ENCODE results near the gene RAI14.
"Not testable (repeated sequence)": the region's sequence is repeated elsewhere in the genome, so short reads cannot be mapped to it uniquely, and the experiment has no call there.

The RAI14 gene

DNA sequence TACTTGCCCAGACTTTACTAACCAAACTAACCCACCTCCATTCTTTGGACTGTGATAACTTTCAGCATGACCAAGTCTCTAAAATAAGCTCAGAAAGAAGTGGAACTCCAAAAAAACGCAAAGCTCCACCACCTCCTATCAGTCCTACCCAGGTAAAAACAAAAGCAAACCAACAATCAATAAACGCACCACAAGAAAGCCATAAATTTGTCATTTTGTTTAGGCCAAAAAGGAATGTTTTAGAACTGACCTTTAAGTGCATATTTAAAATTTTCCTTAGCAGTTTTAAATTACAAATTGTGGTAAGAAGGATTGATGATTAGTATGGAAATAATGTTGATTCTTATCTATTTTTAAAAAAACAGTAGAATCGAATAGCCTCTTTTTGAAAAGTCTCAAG lies 157.4 kb downstream of the RAI14 start:
- Histone ChIP-seq H3K27ac (ENCODE audit: low read depth, low read length) (no peak overlapping the region), H3K36me3 (ENCODE audit: insufficient read depth, low read length) (peaks cover 6% of the 10 kb centered on the region), H3K4me3 (ENCODE audit: low read depth in 1 of 2, low read length in 2 of 2) (no peak overlapping the region), H3K27me3 (ENCODE audit: control insufficient read depth in 1 of 2, insufficient read depth in 2 of 2, low read length in 2 of 2) (no peaks in the 10 kb centered on the region), H3K9me3 (ENCODE audit: low read length) (no peaks in the 10 kb centered on the region), H3K9ac (ENCODE audit: low read length) (no peak overlapping the region), H3K4me1 (ENCODE audit: insufficient read depth, low read length) (no peaks in the 10 kb centered on the region)

DNA sequence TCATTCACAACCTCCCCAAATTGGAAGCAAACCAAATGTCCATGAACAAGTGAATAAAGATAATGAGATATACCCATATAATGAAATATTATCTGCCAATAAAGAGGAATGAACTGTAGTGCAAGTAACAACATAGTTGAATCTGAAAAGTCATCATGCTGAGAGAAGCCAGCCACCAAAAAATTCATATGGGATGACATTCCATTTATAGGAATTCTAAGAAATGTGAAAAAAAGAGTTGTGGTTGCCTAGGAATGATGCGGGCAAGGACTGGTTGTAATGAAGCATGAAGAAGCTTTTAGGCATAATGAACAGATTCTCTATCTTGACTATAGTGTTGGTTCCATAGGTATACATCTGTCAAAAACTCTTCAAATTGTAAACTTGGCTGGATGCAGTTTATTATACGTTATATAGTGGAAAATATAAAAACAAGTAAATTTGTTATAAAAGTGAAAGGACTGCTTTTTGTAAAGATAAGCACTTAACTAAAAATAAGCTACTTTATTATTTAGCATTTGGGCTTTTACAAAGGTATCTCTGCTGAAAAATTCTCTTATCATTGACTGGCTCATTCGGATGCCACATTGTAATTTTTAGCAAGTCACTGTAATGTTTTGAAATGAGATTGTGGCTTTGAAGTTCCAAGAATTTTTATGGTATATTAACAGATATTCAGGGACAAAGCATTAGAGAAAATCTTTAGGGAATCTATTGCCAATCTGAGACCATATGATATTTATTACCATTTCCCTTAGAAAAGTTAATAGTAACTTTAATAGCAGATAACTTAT lies 161.6 kb downstream of the RAI14 start:
- Histone ChIP-seq H3K4me3 (ENCODE audit: low read depth in 1 of 2, low read length in 2 of 2) (no peak overlapping the region), H3K9ac (ENCODE audit: low read length) (no peak overlapping the region), H3K36me3 (ENCODE audit: insufficient read depth, low read length) (peaks cover under 1% of the 10 kb centered on the region), H3K4me1 (ENCODE audit: insufficient read depth, low read length) (no peaks in the 10 kb centered on the region), H3K27me3 (ENCODE audit: control insufficient read depth in 1 of 2, insufficient read depth in 2 of 2, low read length in 2 of 2) (no peaks in the 10 kb centered on the region), H3K9me3 (ENCODE audit: low read length) (no peaks in the 10 kb centered on the region), H3K27ac (ENCODE audit: low read depth, low read length) (no peak overlapping the region)

DNA sequence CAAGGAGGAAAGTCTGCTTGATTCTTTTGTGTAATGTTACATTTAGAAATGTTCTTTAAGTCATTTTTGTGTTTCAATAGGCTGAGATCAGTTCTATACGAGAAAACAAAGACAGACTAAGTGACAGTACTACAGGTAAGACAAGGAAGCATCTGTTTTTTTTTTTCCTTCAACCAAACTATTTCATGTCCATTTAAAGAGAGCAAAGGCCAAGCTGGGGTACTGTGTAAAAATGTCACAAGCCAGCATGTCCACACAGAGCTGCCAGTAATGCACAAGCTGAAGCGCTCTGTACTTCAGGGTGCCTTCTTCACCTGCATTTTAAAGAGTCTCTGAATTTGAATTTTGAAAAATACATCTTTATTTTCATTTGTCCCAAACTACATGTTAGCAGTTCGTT lies 162.6 kb downstream of the RAI14 start:
- no peak overlapping the region for H3K27ac ChIP-seq (ENCODE audit: low read depth, low read length)
- H3K4me1 ChIP-seq (ENCODE audit: insufficient read depth, low read length) = no peaks in the 10 kb centered on the region
- H3K9me3 ChIP-seq (ENCODE audit: low read length) = no peaks in the 10 kb centered on the region
- H3K9ac ChIP-seq (ENCODE audit: low read length) = no peak overlapping the region
- peaks cover 9% of the 10 kb centered on the region for H3K36me3 ChIP-seq (ENCODE audit: insufficient read depth, low read length)
- no peak overlapping the region for H3K4me3 ChIP-seq (ENCODE audit: low read depth in 1 of 2, low read length in 2 of 2)
- H3K27me3 ChIP-seq (ENCODE audit: control insufficient read depth in 1 of 2, insufficient read depth in 2 of 2, low read length in 2 of 2) = no peaks in the 10 kb centered on the region

DNA sequence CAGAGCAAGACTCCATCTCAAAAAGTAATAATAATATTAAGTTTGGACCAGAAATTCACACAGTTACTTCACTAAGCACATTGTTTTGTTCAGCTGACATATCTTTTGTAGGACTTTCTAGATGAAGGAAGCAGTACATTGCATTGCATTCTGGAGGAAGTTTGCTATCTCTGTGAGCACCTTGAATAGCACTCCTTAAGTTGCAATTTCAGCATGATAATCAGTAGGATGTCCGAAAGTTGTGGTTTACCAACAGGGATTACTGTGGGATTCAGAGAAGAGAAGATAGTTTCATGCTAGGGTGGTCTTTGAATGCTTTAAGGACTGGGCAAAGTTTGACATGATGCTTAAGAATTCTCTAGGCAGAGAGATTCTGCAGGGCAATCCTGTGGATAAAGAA lies 164.5 kb downstream of the RAI14 start:
- Histone ChIP-seq H3K27ac (ENCODE audit: low read depth, low read length) (no peak overlapping the region), H3K36me3 (ENCODE audit: insufficient read depth, low read length) (peaks cover 9% of the 10 kb centered on the region), H3K9me3 (ENCODE audit: low read length) (no peaks in the 10 kb centered on the region), H3K4me3 (ENCODE audit: low read depth in 1 of 2, low read length in 2 of 2) (no peak overlapping the region), H3K9ac (ENCODE audit: low read length) (no peak overlapping the region), H3K4me1 (ENCODE audit: insufficient read depth, low read length) (no peaks in the 10 kb centered on the region), H3K27me3 (ENCODE audit: control insufficient read depth in 1 of 2, insufficient read depth in 2 of 2, low read length in 2 of 2) (no peaks in the 10 kb centered on the region)

DNA sequence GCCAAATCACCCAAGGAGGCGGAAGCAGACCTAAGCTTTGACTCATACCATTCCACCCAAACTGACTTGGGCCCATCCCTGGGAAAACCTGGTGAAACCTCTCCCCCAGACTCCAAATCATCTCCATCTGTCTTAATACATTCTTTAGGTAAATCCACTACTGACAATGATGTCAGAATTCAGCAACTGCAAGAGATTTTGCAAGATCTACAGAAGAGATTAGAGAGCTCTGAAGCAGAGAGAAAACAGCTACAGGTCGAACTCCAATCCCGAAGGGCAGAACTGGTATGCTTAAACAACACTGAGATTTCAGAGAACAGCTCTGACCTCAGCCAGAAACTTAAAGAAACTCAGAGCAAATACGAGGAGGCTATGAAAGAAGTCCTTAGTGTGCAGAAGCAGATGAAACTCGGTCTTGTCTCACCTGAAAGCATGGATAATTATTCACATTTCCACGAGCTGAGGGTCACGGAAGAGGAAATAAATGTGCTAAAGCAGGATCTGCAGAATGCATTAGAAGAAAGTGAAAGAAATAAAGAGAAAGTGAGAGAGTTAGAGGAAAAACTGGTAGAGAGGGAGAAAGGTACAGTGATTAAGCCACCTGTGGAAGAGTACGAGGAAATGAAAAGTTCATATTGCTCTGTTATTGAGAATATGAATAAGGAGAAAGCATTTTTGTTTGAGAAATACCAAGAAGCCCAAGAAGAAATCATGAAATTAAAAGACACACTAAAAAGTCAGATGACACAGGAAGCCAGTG lies 167.0 kb downstream of the RAI14 start:
- Histone ChIP-seq H3K27me3 (ENCODE audit: control insufficient read depth in 1 of 2, insufficient read depth in 2 of 2, low read length in 2 of 2) (no peaks in the 10 kb centered on the region), H3K4me1 (ENCODE audit: insufficient read depth, low read length) (no peaks in the 10 kb centered on the region), H3K9me3 (ENCODE audit: low read length) (no peaks in the 10 kb centered on the region), H3K36me3 (ENCODE audit: insufficient read depth, low read length) (peaks cover 28% of the 10 kb centered on the region), H3K27ac (ENCODE audit: low read depth, low read length) (no peak overlapping the region), H3K9ac (ENCODE audit: low read length) (no peak overlapping the region), H3K4me3 (ENCODE audit: low read depth in 1 of 2, low read length in 2 of 2) (no peak overlapping the region)

DNA sequence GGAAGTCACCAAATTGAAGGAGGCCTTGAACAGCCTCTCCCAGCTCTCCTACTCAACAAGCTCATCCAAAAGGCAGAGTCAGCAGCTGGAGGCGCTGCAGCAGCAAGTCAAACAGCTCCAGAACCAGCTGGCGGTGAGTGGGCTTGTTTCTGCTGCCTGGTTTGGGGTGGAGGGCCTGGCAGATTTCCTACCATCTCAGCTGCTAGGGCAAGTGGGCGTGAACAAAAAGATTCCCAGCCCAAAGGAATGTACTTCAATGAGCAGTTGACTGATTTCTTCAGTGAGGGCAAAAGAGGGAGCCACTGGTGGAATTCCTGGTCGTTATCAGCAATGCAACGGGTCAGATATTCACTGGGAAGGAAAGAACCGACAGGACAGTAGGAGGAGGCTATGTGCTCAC lies 170.2 kb downstream of the RAI14 start:
- no peaks in the 10 kb centered on the region for H3K27me3 ChIP-seq (ENCODE audit: control insufficient read depth in 1 of 2, insufficient read depth in 2 of 2, low read length in 2 of 2)
- no peaks in the 10 kb centered on the region for H3K9me3 ChIP-seq (ENCODE audit: low read length)
- H3K9ac ChIP-seq (ENCODE audit: low read length) = no peak overlapping the region
- H3K4me3 ChIP-seq (ENCODE audit: low read depth in 1 of 2, low read length in 2 of 2) = no peak overlapping the region
- H3K36me3 ChIP-seq (ENCODE audit: insufficient read depth, low read length) = peaks cover 44% of the 10 kb centered on the region
- H3K27ac ChIP-seq (ENCODE audit: low read depth, low read length) = no peak overlapping the region
- no peaks in the 10 kb centered on the region for H3K4me1 ChIP-seq (ENCODE audit: insufficient read depth, low read length)

DNA sequence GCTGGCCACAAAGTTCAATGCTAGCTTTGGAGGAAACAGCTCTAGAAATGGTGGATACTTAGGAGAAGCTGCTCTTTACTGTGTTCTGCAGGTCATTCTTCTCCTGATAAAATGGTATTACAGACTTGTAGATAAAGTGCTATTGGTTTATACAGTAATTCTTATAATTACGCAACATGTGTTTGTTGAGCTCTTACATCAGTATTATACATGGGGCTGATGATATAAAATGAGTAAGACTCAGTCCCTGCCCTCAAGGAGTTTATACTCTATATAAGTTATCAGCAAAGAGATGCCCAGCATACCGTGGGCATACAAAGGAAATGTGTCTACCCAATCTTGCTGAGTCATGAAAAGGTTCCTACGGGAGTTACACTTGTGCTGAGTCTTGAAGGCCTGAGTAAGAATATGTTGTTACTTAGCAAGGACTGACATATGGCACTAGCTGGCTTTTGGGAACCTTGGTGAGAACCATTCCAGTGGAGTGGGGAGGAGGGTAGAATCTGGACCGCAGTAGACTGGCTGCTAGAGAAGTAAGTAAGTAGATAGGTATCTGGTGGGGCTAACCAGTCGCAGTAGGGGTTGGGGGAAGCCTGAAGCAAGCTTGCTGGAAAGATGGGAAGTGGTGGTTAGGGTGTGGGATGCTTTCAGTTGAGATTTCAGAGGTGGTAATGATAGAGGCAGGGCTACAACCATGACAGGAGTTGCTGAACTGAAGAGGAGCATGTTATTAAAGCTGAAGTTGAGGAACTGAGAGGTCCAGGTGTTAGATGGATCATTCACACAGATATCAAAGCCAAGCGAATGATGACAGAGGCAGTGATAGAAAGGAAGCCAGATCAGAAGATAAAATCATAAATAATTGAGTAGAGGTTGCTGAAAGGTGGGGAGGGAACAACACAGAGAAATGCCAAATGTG lies 171.7 kb downstream of the RAI14 start:
- H3K9me3 ChIP-seq (ENCODE audit: low read length) = no peaks in the 10 kb centered on the region
- no peaks in the 10 kb centered on the region for H3K27me3 ChIP-seq (ENCODE audit: control insufficient read depth in 1 of 2, insufficient read depth in 2 of 2, low read length in 2 of 2)
- H3K4me1 ChIP-seq (ENCODE audit: insufficient read depth, low read length) = no peaks in the 10 kb centered on the region
- peaks cover 43% of the 10 kb centered on the region for H3K36me3 ChIP-seq (ENCODE audit: insufficient read depth, low read length)
- no peak overlapping the region for H3K9ac ChIP-seq (ENCODE audit: low read length)
- H3K27ac ChIP-seq (ENCODE audit: low read depth, low read length) = no peak overlapping the region
- H3K4me3 ChIP-seq (ENCODE audit: low read depth in 1 of 2, low read length in 2 of 2) = no peak overlapping the region

DNA sequence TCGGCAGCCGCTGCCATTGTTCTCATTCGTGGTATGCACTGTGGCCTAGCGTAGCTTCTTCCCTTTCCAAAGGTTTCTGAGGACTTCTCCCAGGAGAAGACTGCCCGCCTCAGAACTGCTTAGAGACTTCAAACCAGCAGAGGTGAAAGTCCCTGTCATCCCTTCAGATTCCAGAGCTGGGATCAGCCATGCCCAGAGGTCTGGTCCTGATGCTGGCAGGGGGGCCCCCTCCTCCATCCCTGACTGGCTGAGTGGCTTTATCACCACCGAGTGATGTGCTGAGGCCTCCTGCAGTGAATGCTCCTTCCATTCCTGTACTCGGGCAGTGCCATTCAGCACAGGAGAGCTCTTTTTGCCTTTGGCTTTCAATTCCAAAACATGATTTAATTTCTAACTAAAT lies 174.7 kb downstream of the RAI14 start:
- not testable (repeated sequence) for H3K4me3 ChIP-seq (ENCODE audit: low read depth in 1 of 2, low read length in 2 of 2); H3K9me3 ChIP-seq (ENCODE audit: low read length); H3K9ac ChIP-seq (ENCODE audit: low read length); H3K27ac ChIP-seq (ENCODE audit: low read depth, low read length); H3K27me3 ChIP-seq (ENCODE audit: control insufficient read depth in 1 of 2, insufficient read depth in 2 of 2, low read length in 2 of 2); H3K4me1 ChIP-seq (ENCODE audit: insufficient read depth, low read length)
- H3K36me3 ChIP-seq (ENCODE audit: insufficient read depth, low read length) = peaks cover 35% of the 10 kb centered on the region

DNA sequence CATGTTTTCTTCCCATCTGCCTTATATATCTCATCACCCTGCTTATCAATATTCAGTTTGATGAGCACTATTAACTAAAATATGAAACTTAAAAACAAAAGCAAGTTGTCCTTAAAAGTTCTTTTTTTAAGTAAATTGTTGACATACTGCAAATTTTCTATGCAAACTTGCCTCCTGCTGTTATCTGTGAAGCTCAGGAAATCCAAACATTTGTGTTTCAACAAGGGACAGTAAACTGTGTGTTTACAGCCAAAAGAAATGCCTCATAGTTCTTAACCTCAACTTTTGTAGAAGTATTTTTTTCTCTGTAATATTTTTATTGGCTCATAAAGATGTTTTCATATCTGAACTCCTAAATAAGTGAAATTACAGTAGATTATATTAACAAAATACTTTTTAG lies 175.2 kb downstream of the RAI14 start:
- no peaks in the 10 kb centered on the region for H3K9me3 ChIP-seq (ENCODE audit: low read length)
- H3K27me3 ChIP-seq (ENCODE audit: control insufficient read depth in 1 of 2, insufficient read depth in 2 of 2, low read length in 2 of 2) = no peaks in the 10 kb centered on the region
- H3K27ac ChIP-seq (ENCODE audit: low read depth, low read length) = no peak overlapping the region
- no peak overlapping the region for H3K9ac ChIP-seq (ENCODE audit: low read length)
- H3K4me1 ChIP-seq (ENCODE audit: insufficient read depth, low read length) = no peaks in the 10 kb centered on the region
- H3K36me3 ChIP-seq (ENCODE audit: insufficient read depth, low read length) = peaks cover 35% of the 10 kb centered on the region
- H3K4me3 ChIP-seq (ENCODE audit: low read depth in 1 of 2, low read length in 2 of 2) = no peak overlapping the region

DNA sequence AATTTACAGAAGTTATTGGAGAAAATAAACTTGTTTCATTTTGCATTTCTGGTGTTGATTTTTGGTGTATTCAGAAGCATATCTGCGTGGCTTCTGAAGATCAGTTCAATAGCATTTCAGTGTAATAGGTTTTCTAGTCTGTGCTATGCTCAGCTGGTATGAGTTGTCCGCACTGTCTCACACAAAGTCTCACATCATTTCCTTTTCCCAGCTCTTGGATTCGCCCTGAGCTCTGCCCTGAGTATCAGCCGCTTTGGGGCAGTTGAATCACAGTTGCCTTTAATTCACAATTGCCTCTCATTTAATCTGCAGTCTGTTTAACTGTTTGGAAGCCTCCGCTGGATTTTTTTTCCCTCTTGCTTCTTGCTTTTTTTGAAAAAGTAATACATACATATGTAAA lies 176.4 kb downstream of the RAI14 start:
- Histone ChIP-seq H3K27ac (ENCODE audit: low read depth, low read length) (no peak overlapping the region), H3K36me3 (ENCODE audit: insufficient read depth, low read length) (peaks cover 22% of the 10 kb centered on the region), H3K27me3 (ENCODE audit: control insufficient read depth in 1 of 2, insufficient read depth in 2 of 2, low read length in 2 of 2) (no peaks in the 10 kb centered on the region)

DNA sequence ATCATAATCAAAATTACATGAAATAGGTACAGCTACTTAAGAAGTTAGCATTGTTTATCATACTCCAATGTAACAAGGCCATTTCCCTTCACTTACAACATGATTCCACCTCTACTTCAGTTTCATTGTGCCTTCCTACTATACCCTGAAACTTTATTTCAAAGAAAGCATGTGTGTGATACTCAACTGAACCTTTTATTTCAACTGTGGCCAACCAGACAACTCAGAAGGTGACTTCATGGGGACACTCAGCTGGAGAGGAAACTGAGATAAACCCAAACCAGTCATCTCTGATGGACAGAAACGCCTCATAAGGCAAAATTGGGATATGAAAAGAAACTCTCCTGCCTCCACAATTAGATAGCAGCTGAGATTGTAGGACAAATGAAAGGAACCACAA lies 177.0 kb downstream of the RAI14 start:
- Histone ChIP-seq H3K27ac (ENCODE audit: low read depth, low read length) (no peak overlapping the region), H3K9ac (ENCODE audit: low read length) (no peak overlapping the region), H3K4me3 (ENCODE audit: low read depth in 1 of 2, low read length in 2 of 2) (no peak overlapping the region), H3K4me1 (ENCODE audit: insufficient read depth, low read length) (no peaks in the 10 kb centered on the region), H3K27me3 (ENCODE audit: control insufficient read depth in 1 of 2, insufficient read depth in 2 of 2, low read length in 2 of 2) (no peaks in the 10 kb centered on the region), H3K9me3 (ENCODE audit: low read length) (no peaks in the 10 kb centered on the region), H3K36me3 (ENCODE audit: insufficient read depth, low read length) (peaks cover 17% of the 10 kb centered on the region)

More for the DNA sequence above, 176.4 kb downstream of the RAI14 start:
- H3K9me3 ChIP-seq (ENCODE audit: low read length) = no peaks in the 10 kb centered on the region
- no peak overlapping the region for H3K4me3 ChIP-seq (ENCODE audit: low read depth in 1 of 2, low read length in 2 of 2)
- H3K4me1 ChIP-seq (ENCODE audit: insufficient read depth, low read length) = no peaks in the 10 kb centered on the region
- no peak overlapping the region for H3K9ac ChIP-seq (ENCODE audit: low read length)

All from muscle layer of colon (tissue), 2 donors.